ENCODE results near the gene LSAMP.

Gene LSAMP

GRCh38 chr3:116391296-116392201, 53.7 kb downstream of the LSAMP start:
- TF ChIP-seq CTCF (IDR thresholded peaks at IDR 0.05; ENCODE audit: poor library complexity, severe bottlenecking), result no peak
- H3K36me3 ChIP-seq (ENCODE audit: low read depth), result no peaks in the 10 kb centered on the region
- no peaks in the 10 kb centered on the region for H3K4me1 ChIP-seq (ENCODE audit: insufficient read depth, poor library complexity, severe bottlenecking)
- no peak overlapping the region for H3K4me3 ChIP-seq (ENCODE audit: severe bottlenecking)
- H3K9me3 ChIP-seq (ENCODE audit: severe bottlenecking), result no peaks in the 10 kb centered on the region
- DNase-seq (ENCODE audit: low spot score) (no peak), ATAC-seq (ENCODE audit: low read depth) (no peak)
- H3K27me3 ChIP-seq (ENCODE audit: insufficient read depth, poor library complexity, severe bottlenecking), result no peaks in the 10 kb centered on the region
- no peak overlapping the region for H3K27ac ChIP-seq (ENCODE audit: poor library complexity, severe bottlenecking)

GRCh38 chr3:116390318-116390717, 55.0 kb downstream of the LSAMP start:
- Histone ChIP-seq H3K4me3 (ENCODE audit: severe bottlenecking) (no peak overlapping the region), H3K36me3 (ENCODE audit: low read depth) (no peaks in the 10 kb centered on the region), H3K4me1 (ENCODE audit: insufficient read depth, poor library complexity, severe bottlenecking) (no peaks in the 10 kb centered on the region), H3K27ac (ENCODE audit: poor library complexity, severe bottlenecking) (no peak overlapping the region), H3K9me3 (ENCODE audit: severe bottlenecking) (no peaks in the 10 kb centered on the region), H3K27me3 (ENCODE audit: insufficient read depth, poor library complexity, severe bottlenecking) (no peaks in the 10 kb centered on the region)
- DNase-seq (ENCODE audit: low spot score), result no peak
- ATAC-seq (ENCODE audit: low read depth), result no peak
- no peak for TF ChIP-seq CTCF (IDR thresholded peaks at IDR 0.05; ENCODE audit: poor library complexity, severe bottlenecking)

- Histone ChIP-seq H3K36me3 (ENCODE audit: low read depth) (no peaks in the 10 kb centered on the region), H3K4me3 (ENCODE audit: severe bottlenecking) (no peak overlapping the region), H3K27ac (ENCODE audit: poor library complexity, severe bottlenecking) (no peak overlapping the region), H3K4me1 (ENCODE audit: insufficient read depth, poor library complexity, severe bottlenecking) (no peaks in the 10 kb centered on the region), H3K27me3 (ENCODE audit: insufficient read depth, poor library complexity, severe bottlenecking) (no peaks in the 10 kb centered on the region), H3K9me3 (ENCODE audit: severe bottlenecking) (no peaks in the 10 kb centered on the region)
- DNase-seq (ENCODE audit: low spot score), result no peak
- ATAC-seq (ENCODE audit: low read depth), result no peak
- no peak for TF ChIP-seq CTCF (IDR thresholded peaks at IDR 0.05; ENCODE audit: poor library complexity, severe bottlenecking)
Measured at GRCh38 chr3:116388867-116389385, 56.4 kb downstream of the LSAMP start.

- Histone ChIP-seq H3K9me3 (ENCODE audit: severe bottlenecking) (no peaks in the 10 kb centered on the region), H3K4me1 (ENCODE audit: insufficient read depth, poor library complexity, severe bottlenecking) (no peaks in the 10 kb centered on the region), H3K27ac (ENCODE audit: poor library complexity, severe bottlenecking) (no peak overlapping the region), H3K4me3 (ENCODE audit: severe bottlenecking) (no peak overlapping the region), H3K36me3 (ENCODE audit: low read depth) (no peaks in the 10 kb centered on the region), H3K27me3 (ENCODE audit: insufficient read depth, poor library complexity, severe bottlenecking) (no peaks in the 10 kb centered on the region)
- DNase-seq (ENCODE audit: low spot score), result no peak
- no peak for TF ChIP-seq CTCF (IDR thresholded peaks at IDR 0.05; ENCODE audit: poor library complexity, severe bottlenecking)
- ATAC-seq (ENCODE audit: low read depth), result no peak
Measured at GRCh38 chr3:116386168-116386567, 59.1 kb downstream of the LSAMP start.

- no peak overlapping the region for H3K4me3 ChIP-seq (ENCODE audit: severe bottlenecking)
- H3K27me3 ChIP-seq (ENCODE audit: insufficient read depth, poor library complexity, severe bottlenecking), result no peaks in the 10 kb centered on the region
- H3K27ac ChIP-seq (ENCODE audit: poor library complexity, severe bottlenecking), result no peak overlapping the region
- H3K9me3 ChIP-seq (ENCODE audit: severe bottlenecking), result no peaks in the 10 kb centered on the region
- no peak for TF ChIP-seq CTCF (IDR thresholded peaks at IDR 0.05; ENCODE audit: poor library complexity, severe bottlenecking)
- ATAC-seq (ENCODE audit: low read depth) (no peak), DNase-seq (ENCODE audit: low spot score) (no peak)
- no peaks in the 10 kb centered on the region for H3K36me3 ChIP-seq (ENCODE audit: low read depth)
- H3K4me1 ChIP-seq (ENCODE audit: insufficient read depth, poor library complexity, severe bottlenecking), result no peaks in the 10 kb centered on the region
Measured at GRCh38 chr3:116384717-116385116, 60.6 kb downstream of the LSAMP start.

Data from RWPE2 (cell line).